MG63 (cell line): ENCODE measurements around the gene C6orf89. TPM values are rescaled to one million over a fixed set of nuclear protein-coding genes. Genes with fewer than 3 reads are reported as not detected.
"Not testable (repeated sequence)": the region's sequence is repeated elsewhere in the genome, so short reads cannot be mapped to it uniquely, and the experiment has no call there.

ENCODE experiments used
- DNase-seq: peaks from one replicate; pipeline ENCODE4 v3.0.0-alpha.2; 2020
- H3K27me3 ChIP-seq: fragments of 250-450 bp; sonication (Bioruptor Pico); 2 replicates; pipeline ENCODE4 v1.5.1; 2020; ENCODE audit warnings: mild to moderate bottlenecking, moderate library complexity
- H3K36me3 ChIP-seq: fragments of 250-450 bp; sonication (Bioruptor Pico); 2 replicates; pipeline ENCODE4 v1.5.1; 2020; ENCODE audit warnings: mild to moderate bottlenecking, moderate library complexity
- H3K4me3 ChIP-seq: fragments of 250-450 bp; sonication (Bioruptor Pico); 2 replicates; pipeline ENCODE4 v1.5.1; 2020; ENCODE audit warnings: mild to moderate bottlenecking, moderate library complexity
- H3K9me3 ChIP-seq: fragments of 250-450 bp; sonication (Bioruptor Pico); 2 replicates; pipeline ENCODE4 v1.5.1; 2020; ENCODE audit warnings: mild to moderate bottlenecking, moderate library complexity
- total RNA-seq: library from RNA; depleted of rRNA; stranded (reverse); fragments of >200 nt; shearing (Covaris generic); gene quantifications from 2 replicates; pipeline ENCODE4 v1.2.3, GENCODE V29; 2014; ENCODE audit warnings: low replicate concordance

The C6orf89 gene
- total RNA-seq, 1 experiment from 2014 or later = 32.0 TPM

DNA sequence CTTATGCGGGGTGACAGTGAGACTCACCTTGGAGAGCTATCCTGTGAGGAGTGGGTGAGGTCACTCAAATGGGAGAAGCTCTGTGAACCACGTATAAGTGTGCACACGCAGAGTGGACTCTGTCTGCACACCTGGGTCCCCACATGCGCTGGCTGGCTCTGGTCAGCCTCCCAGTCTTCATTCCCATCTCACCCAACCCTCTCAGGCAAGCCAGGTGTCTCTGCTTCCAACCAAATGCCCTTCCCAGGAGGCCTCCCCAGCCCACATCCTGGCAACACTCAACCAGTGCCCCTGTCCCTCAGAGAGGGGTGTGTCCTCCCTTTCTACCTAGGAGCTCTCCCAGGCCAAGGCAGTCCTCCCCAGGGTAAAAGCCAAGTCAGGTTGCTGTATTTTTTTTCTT, 60.8 kb downstream of the C6orf89 start:
- H3K27me3 ChIP-seq = no peaks in the 10 kb centered on the region
- no peak overlapping the region for H3K4me3 ChIP-seq
- no peaks in the 10 kb centered on the region for H3K36me3 ChIP-seq
- H3K9me3 ChIP-seq = no peaks in the 10 kb centered on the region; the same call in 1 of the 2 replicates
- DNase-seq = no peak

- H3K36me3 ChIP-seq = no peaks in the 10 kb centered on the region
- no peak overlapping the region for H3K4me3 ChIP-seq
- no peak for DNase-seq
Measured at GRCh38 chr6:36947570-36948351, 62.0 kb downstream of the C6orf89 start.

GRCh38 chr6:36949076-36949475, 63.3 kb downstream of the C6orf89 start:
- H3K27me3 ChIP-seq, H3K4me3 ChIP-seq, H3K9me3 ChIP-seq, H3K36me3 ChIP-seq, DNase-seq: not testable (repeated sequence)

More at GRCh38 chr6:36947570-36948351, 62.0 kb downstream of the C6orf89 start:
- no peaks in the 10 kb centered on the region for H3K27me3 ChIP-seq
- H3K9me3 ChIP-seq = no peaks in the 10 kb centered on the region; the same call in 1 of the 2 replicates

- Histone ChIP-seq H3K27me3 (no peaks in the 10 kb centered on the region), H3K4me3 (no peak overlapping the region)
- no peak for DNase-seq
Measured at GRCh38 chr6:36949636-36950035, 63.9 kb downstream of the C6orf89 start.

GRCh38 chr6:36953931-36954261, 68.1 kb downstream of the C6orf89 start:
- no peaks in the 10 kb centered on the region; the same call in 1 of the 2 replicates for H3K9me3 ChIP-seq
- no peaks in the 10 kb centered on the region for H3K27me3 ChIP-seq
- no peaks in the 10 kb centered on the region for H3K36me3 ChIP-seq
- no peak overlapping the region for H3K4me3 ChIP-seq
- DNase-seq = no peak

More at GRCh38 chr6:36949636-36950035, 63.9 kb downstream of the C6orf89 start:
- no peaks in the 10 kb centered on the region; the same call in 1 of the 2 replicates for H3K9me3 ChIP-seq
- H3K36me3 ChIP-seq = no peaks in the 10 kb centered on the region

GRCh38 chr6:36954262-36954931, 68.6 kb downstream of the C6orf89 start, which contains the start of gene PI16:
PI16 (plus strand) TSS chr6:36954738; CDS start chr6:36954761, 23 bp downstream.
- Histone ChIP-seq H3K4me3 (no peak within 1 kb of the TSS), H3K27me3 (no peaks in the 10 kb centered on the region), H3K9me3 (no peaks in the 10 kb centered on the region; the same call in 1 of the 2 replicates), H3K36me3 (no peaks in the 10 kb centered on the region)
- DNase-seq = no peak

DNA sequence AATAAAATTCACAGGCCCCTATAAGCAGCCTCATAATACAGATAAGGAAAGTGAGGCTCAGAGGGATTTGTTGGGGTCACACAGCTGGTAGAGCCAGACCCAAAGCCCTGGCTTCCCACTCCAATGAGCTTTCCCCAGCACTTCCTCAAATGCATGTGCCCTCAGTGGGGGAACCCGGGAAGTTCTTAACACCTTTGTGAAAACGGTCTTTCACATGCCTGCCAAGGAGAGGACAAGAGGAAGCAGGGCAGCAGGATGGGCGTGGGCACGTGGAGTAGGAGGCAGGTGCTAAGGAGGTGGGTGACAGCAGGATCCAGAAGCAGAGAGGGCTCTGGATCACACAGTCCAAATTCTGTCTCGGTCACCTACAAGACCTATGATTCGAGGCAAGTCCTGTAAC, 69.4 kb downstream of the C6orf89 start:
- no peaks in the 10 kb centered on the region; the same call in 1 of the 2 replicates for H3K9me3 ChIP-seq
- H3K36me3 ChIP-seq = no peaks in the 10 kb centered on the region
- no peak overlapping the region for H3K4me3 ChIP-seq
- H3K27me3 ChIP-seq = no peaks in the 10 kb centered on the region
- DNase-seq = no peak

- Histone ChIP-seq H3K27me3 (no peaks in the 10 kb centered on the region), H3K4me3 (no peak overlapping the region), H3K9me3 (no peaks in the 10 kb centered on the region; the same call in 1 of the 2 replicates), H3K36me3 (no peaks in the 10 kb centered on the region)
- DNase-seq = peak; percentile 23
Measured at GRCh38 chr6:36955671-36956445, 70.1 kb downstream of the C6orf89 start.

- DNase-seq = no peak
- Histone ChIP-seq H3K9me3 (no peaks in the 10 kb centered on the region), H3K4me3 (no peak overlapping the region), H3K27me3 (no peaks in the 10 kb centered on the region), H3K36me3 (no peaks in the 10 kb centered on the region)
Measured at GRCh38 chr6:36956446-36956820, 70.7 kb downstream of the C6orf89 start.

DNA sequence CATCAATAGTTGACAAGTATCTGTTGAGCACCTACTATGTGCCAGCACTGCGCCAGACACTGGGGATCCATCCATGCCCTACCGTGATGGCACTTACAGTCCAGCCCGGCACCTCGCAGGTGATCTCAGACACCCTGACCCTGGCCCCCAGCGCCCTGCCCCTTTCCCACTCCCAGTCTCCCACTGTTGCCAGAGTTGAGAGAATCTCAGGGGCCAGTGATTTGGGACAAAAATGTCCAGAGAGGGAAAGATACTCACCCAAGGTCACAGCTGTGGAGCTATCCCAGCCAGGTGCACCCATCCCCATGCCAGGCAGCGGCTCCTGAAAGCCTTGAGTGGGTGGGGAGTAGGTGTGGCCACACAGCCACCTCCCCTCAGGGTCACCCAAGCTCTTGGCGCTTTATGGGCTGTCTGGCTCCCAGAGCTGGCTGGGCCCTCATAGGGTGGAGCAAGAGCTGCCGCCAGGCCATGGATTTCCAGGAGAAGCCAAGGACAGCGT, 72.1 kb downstream of the C6orf89 start:
- no peak for DNase-seq

GRCh38 chr6:36958775-36959554, 73.2 kb downstream of the C6orf89 start:
- Histone ChIP-seq H3K27me3 (no peaks in the 10 kb centered on the region), H3K9me3 (no peaks in the 10 kb centered on the region), H3K4me3 (no peak overlapping the region), H3K36me3 (no peaks in the 10 kb centered on the region)
- no peak for DNase-seq

More for the DNA sequence above, 72.1 kb downstream of the C6orf89 start:
- Histone ChIP-seq H3K27me3 (no peaks in the 10 kb centered on the region), H3K36me3 (no peaks in the 10 kb centered on the region), H3K4me3 (no peak overlapping the region), H3K9me3 (no peaks in the 10 kb centered on the region)

- no peak for DNase-seq
- Histone ChIP-seq H3K36me3 (no peaks in the 10 kb centered on the region), H3K4me3 (no peak overlapping the region), H3K27me3 (no peaks in the 10 kb centered on the region), H3K9me3 (no peaks in the 10 kb centered on the region)
Measured at GRCh38 chr6:36959555-36960250, 74.0 kb downstream of the C6orf89 start.

- DNase-seq = no peak
- no peaks in the 10 kb centered on the region for H3K36me3 ChIP-seq
- no peaks in the 10 kb centered on the region for H3K27me3 ChIP-seq
- H3K4me3 ChIP-seq = no peak overlapping the region
- no peaks in the 10 kb centered on the region for H3K9me3 ChIP-seq
Measured at GRCh38 chr6:36961441-36962435, 76.0 kb downstream of the C6orf89 start.

GRCh38 chr6:36962874-36963273, 77.1 kb downstream of the C6orf89 start:
- no peak for DNase-seq
- no peak overlapping the region for H3K4me3 ChIP-seq
- peaks cover 4% of the 10 kb centered on the region for H3K36me3 ChIP-seq
- H3K27me3 ChIP-seq = no peaks in the 10 kb centered on the region
- no peaks in the 10 kb centered on the region for H3K9me3 ChIP-seq
